Hematopoietic multipotent progenitor cell treated with erythropoietin and hydrocortisone succinate and interleukin-3 and kit ligand, for 8 days (in vitro differentiated cells): Measurements from ENCODE around the gene COG1.

Experiments
- DNase-seq: peaks from one replicate; pipeline ENCODE4 v3.0.0-alpha.2; 2015

Gene COG1

DNA sequence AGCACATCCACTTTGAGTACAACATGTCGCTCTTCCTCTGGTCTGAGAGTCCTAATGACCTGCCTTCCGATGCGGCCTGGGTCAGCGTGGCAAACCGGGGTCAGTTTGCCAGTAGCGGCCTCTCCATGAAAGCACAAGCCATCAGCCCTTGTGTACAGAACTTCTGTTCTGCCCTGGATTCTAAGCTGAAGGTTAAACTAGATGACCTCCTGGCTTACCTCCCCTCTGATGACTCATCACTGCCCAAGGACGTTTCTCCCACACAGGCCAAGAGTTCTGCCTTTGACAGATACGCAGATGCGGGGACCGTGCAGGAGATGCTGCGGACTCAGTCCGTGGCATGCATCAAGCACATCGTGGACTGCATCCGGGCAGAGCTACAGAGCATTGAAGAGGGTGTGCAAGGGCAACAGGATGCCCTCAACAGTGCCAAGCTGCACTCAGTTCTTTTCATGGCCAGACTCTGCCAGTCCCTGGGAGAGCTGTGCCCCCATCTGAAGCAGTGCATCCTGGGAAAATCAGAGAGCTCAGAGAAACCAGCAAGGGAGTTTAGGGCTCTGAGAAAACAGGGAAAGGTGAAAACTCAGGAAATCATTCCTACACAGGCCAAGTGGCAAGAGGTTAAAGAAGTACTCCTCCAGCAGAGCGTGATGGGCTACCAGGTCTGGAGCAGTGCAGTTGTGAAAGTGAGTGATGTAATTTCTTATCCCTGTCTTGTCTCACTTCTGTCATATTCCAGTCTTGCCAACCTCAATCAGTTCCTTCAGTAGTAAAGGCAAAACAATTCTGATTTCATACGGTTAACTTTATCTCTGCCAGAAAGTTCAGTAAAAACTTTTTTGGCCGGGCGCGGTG, 8.6 kb downstream of the COG1 start:
- DNase-seq = no peak

DNA sequence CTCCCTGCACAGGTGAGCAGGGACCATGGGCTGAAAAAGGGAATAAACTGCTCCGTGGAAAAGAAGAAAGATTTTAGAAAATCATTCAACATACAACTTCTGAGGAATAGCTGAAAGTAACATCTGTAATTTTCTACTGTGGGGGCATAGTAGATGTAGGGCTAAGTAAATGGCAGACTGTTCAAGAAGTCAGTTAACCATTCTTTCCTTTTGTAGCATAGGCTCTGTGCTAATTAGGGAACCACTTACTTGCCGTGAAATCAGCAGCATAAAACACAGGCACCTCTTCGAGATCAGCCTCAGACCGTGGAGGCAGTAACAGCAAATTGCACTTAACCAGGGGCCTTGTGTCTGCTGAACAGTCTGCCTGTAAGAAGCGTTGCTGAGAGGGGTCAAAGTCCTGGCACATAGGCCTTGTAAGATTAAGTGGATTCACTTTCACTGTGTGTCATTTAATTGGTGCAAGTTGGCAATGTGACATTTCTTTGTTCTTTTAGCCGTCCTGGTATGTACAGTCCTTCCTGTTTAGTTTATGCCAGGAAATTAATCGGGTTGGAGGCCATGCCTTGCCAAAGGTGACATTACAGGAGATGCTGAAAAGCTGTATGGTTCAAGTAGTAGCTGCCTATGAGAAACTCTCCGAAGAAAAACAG, 10.4 kb downstream of the COG1 start:
- DNase-seq = no peak

DNA sequence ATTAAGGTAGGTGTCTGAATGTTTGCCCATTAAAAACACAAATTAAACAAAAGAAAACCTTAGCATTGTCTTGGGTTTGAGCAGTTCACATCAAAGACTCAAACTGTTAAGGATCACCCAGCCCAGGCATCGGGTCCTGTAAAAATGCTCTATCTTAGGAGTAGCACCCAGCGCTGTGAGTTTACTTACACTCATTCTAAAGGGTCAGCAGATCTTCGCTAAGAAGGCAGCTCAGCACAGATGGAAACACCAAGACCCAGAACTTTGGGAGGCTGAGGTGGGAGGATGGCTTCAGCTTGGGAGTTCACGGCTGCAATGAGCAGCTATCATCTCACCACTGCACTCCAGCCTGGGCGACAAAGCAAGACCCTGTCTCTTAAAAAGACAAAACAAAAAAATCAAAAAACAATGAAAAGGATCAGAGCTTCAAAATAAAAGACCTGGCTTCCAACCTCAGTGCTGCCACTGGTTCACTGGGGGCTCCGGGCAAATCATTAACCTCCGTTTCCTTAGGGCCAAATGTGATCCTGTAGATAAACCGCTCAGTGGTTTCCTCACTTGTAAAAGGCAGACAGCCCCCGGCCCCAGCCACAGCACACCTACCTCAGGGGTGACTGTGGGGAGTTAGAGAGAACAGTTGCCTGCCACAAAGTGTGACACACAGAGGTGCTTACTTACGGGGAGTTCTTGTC, 11.1 kb downstream of the COG1 start:
- DNase-seq = no peak

DNA sequence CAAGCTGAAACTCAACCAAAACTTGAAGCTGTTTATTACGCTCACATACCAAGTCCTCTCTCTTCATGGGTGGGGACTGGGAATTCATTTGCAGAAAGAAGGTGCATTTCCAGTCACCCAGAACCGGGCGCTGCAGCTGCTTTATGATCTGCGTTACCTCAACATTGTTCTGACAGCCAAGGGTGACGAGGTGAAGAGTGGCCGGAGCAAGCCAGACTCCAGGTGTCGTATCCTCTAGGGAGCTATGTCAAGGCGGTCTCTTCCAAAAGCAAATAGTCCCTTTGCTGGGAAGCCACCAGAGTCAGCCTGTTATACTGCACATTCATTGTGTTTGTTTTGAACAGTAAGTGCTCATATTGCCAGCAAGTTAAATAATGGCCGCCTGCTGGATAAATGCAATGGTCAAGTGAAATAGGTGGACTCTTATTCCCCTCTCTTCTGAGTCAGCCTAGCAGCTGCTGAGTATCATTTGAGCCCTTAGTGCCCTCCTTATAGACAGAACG, 12.7 kb downstream of the COG1 start:
- DNase-seq = no peak

DNA sequence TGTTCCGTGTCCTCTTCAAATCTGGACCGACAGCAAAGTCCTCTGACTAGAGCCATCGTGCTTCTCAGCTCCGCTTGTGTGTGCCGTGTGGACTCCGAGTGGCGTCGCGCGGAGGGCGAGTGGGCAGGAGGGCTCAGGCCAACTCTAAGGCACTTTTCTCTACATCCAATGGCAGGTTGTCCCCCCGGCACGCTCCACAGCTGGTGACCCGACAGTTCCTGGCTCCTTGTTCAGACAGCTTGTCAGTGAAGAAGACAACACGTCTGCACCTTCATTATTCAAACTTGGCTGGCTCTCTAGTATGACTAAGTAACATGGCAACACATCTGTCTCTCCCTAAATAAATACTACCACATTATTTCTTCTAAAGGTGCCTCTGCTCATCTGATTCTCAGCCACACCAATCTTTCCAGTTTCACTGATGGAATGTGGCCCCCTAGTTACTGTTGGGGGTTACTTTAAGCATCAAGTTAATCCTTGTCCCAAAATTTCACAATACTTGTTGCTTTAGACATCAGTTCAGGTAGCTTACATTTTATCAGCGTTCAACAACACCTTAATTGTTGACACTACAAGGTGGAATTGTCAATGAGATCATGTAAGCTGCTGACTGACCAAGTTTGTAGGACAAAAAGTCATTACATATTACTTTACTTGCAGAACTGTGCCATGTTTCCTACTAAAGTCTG, 15.4 kb downstream of the COG1 start:
- DNase-seq = no peak

DNA sequence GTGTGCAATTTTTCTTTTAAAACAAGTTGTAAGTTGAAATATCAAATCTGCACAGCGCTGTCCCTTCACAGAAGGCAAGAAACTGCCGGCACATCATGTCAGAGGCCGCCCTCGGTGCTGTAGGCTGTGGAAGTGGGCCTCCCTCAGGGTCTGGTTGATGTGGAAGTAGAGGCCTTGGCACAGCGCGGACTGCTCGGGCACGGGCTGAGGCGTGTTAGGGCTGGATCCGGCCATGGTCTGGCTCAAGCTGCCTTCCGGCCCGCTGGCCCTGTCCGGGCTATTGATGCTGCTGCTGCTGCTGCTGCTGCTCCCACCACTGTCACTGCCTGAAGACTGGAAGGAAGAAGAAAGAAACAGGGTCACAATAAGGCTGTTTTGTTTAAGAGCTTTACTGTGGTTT, 16.6 kb downstream of the COG1 start:
- no peak for DNase-seq

DNA sequence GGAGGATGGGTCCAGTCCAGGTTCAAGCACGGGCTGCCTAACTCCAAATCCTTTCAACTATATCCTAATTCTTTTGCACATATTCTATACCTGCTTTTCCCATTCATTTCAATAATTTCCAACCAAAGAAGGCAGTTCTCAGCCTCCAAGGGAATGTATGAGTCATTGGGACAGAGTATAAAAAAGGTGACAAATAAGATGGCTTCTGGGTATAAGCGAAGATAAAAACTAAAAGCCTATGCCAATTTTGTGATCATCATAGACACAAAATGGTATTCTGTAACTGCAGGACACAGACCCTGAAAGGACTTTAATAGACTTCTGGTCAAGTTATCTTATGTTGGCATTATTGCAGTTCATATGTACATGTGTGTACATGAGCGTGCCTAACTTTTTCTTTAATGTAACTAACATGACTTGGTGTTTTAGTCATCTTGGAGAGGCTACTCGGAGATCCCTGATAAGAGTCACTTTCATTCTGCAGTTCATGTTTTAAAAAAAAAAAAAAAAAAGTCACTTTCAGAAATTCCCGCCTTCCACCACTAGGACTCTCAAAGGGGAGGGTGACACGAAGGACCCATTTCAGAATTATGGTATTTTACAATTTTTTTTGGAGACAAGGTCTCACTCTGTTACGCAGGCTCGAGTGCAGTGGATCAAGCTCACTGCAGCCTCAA, 17.3 kb downstream of the COG1 start:
- peak; percentile 75 for DNase-seq

DNA sequence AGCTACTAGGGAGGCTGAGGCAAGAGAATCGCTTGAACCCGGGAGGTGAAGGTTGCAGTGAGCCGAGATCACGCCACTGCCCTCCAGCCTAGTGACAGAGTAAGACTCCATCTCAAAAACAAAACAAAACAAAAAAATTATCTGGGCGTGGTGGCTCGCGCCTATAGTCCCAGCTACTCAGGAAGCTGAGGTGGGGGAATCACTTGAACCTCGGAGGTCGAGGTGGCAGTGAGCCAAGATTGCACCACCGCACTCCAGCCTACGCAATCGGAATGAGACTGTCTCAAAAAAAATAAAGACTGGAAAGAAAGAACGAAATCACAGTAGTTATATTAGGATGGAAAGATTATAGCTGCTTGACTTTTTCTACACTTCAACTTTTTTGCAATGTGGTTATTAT, 18.9 kb downstream of the COG1 start:
- no peak for DNase-seq

DNA sequence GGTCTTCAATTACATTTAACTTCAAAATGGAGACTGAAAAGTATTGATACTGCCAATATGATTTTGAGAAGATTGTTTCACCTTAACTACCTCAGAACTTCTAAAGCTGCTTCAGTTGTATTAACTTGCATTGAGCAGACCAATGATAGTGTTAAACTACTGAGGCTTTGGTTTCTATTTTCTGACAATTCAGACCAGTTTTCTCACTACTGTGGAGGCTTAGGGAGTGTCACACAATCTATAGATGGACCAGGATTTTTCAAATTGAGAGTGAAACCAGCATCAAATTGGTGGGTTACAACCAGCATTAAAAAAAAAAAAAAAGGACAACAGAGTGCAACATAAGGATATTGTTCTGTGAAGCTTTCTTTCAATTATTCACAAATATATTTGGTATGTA, 21.2 kb downstream of the COG1 start:
- no peak for DNase-seq

DNA sequence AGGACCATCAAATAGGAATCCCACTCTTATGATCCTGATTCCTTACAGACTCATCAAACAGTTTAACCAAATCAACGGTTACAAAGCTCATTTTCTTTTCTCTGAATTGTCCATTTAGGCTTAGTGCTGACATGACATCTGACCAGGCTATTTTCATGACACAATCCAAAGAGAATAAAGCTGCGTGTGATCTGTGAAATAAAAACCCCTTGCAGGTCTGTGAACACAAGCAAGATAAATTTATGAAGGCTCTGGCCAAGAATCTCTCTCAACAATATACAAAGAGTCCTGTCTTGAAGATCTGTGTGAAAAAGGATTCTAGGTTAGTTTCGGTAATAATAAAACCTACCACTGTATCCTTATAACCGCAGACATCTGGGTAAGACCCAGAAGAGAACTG, 22.0 kb downstream of the COG1 start:
- no peak for DNase-seq

DNA sequence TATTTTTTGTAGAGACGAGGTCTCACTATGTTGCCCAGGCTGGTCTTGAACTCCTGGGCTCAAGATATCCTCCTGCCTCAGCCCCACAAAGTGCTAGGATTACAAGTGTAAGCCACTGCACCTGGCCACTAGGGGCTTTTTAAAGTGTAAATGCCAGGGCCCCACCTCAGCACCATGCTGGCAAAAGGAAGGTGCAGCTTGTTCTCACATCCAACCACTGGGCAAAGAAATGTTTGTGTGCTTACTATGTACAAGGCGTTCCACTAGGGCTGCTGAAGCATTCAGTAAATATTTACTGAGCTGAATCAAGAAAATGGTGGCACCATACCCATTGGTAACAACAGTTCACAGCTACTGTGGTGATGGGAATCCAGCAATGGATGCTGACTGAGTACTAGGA, 22.6 kb downstream of the COG1 start:
- no peak for DNase-seq

DNA sequence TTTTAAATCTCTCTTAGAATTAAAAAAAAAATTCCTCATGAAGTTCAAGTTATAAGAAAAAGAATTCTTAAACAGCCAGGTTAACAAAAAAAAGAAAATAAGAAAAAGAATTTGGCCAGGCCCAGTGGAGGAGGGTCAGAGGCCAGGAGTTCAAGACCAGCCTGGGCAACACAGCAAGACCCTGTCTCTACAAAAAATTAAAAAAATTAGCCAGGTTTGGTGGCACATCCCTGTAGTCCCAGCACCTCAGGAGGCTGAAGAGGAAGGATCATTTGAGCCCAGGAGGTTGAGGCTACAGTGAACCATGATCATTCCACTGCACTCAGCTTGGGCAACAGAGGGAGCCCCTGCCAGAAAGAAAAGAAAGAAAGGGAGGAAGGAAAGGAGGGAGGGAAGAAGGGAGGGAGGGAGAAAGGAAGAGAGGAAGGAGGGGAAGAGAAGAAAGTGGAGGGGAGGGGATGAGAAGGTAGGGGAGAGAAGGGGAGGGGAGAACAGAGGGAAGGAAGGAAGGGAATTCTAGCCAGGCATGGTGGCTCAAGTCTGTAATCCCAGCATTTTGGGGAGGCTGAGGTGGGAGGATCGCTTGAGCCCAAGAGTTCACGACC, 30.9 kb downstream of the COG1 start:
- no peak for DNase-seq

DNA sequence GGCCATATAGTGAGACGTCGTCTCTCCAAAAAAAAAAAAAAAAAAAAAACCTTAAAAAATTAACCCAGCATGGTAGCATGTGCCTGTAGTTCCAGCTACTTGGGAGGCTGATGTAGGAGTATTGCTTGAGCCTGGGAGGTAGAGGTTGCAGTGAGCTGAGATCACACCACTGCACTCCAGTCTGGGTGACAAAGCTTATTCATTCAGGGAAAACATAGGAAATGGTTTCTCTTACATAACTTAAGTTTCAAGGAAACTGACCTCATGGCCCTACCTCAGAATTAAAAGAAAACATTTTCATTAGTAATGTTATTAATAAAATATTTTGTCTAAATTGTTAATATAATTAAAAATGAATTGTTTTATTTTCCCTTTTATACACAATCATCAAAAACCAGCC, 31.4 kb downstream of the COG1 start:
- no peak for DNase-seq

DNA sequence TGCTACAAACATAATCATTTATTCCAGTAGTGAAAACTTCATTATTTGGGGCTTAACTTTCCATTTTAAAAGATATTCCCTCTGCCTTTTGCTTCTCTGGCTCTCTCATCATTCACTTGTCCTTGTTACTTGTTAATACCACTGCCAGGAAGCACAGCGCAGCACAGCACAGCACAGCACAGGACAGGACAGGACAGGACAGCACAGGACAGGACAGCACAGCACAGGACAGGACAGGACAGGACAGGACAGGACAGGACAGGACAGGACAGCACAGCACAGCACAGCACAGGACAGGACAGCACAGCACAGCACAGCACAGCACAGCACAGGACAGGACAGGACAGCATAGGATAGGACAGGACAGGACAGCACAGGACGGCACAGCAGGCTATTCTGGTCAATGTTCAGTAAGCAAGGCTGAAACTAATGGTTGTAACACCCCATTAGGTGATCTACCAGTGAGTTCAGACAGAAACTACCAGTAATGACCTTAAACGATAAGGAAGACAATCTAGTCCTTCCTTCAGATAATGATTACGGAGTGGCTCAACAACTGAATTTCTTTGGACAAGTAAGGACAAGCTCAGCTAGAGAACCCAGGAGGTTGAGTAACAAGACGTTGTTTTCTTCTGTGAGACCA, 31.9 kb downstream of the COG1 start:
- DNase-seq = peak; percentile 26

DNA sequence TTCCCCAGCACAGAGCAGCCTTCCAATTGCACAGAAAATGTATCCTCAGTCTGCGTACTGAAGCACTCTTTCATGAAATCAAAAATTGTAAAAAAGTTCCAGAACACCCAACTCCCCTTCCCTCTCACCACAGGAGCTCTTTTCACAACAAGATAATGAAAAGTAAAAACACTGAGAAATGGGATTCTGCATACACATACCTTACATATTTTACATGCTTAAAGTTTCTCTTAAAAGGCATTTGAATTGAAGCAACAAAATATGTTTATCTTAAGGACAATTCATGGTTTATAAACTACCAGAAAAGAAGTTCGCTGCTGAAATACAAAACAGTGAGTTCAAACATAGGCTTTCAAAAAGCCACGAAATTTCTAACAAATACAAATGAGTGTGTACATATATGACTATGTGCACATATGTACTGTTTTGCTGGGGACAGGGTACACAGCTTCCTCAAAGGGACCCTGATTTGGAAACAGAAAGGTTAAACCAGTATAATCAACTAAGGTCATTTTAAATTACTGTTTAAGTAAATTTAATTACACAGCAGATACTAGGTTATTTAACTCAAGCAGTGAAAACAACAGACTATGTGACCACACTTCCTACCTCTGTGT, 33.8 kb downstream of the COG1 start:
- no peak for DNase-seq

DNA sequence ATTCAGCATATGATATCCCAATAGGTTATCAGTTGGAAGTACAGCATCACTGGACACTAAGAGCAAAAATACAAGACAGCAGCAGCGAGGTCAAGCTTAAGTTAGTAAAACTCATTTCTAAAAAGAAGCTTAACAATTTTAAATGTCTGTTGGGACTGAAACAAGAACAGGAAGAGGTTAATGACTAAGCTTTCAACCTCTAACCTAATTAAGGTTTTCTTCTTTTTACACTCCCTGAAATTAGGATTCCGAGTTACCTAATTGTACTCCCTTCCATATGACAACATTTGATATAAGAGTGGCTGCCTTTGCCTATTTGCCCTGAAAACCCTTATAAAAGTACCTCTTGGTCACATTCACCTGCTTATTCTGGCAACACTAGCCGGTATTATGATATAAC, 34.5 kb downstream of the COG1 start:
- no peak for DNase-seq

DNA sequence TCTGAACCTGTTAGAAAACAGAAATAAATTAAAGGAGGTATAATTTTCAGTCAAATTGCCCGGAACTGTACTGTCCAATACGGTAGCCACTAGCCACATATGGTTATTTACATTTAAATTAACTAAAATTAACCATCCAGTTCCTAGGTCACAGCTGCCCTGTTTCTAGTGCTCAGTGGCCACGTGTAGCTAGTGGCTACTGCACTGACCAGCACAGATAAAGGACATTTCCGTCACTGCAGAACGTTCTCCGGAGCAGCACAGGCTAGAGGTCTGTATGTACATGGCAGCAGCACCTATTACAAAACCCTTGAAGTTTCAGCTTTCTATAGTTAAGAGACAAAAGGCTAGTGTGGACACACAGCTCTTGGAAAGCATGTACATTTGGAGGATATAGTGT, 35.1 kb downstream of the COG1 start:
- no peak for DNase-seq

DNA sequence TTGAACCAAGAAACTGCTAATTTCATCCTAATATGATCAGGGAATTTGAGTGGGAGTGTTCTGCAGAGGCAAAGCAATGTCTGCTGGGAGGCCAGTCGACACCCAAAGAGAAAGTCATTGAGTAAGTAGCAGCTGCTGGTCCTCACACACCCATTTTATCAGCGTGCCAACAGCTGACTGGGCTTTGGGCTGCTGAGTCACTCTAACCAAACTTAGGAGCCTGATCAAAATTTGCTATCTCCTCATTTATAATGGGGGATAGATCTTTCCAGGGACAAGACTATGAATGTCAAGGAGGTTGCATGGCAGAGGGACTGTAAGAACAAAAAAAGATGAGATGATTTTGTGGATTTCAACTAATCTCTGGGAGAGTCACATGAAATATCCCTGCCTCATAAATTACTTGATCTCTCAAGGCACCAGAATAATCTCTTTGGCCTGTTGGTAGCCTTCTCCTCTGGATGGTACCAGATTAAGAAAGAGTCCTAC, 35.9 kb downstream of the COG1 start:
- peak; percentile 96 for DNase-seq

DNA sequence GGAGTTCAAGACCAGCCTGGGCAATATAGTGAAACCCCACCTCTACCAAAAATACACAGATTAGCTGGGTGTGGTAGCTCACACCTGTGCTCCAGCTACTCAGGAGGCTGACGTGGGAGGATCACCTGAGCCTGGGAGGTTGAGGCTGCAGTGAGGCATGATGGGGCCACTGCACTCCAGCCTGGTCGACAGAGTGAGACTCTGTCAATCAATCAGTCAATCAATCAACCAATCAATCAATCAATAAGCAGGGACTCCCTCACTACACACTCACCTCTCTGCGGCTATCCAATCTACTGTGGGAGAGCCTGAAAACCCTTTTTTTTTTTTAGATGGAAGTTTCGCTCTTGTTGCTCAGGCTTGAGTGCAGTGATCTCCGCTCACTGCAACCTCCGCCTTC, 37.2 kb downstream of the COG1 start:
- DNase-seq = no peak

DNA sequence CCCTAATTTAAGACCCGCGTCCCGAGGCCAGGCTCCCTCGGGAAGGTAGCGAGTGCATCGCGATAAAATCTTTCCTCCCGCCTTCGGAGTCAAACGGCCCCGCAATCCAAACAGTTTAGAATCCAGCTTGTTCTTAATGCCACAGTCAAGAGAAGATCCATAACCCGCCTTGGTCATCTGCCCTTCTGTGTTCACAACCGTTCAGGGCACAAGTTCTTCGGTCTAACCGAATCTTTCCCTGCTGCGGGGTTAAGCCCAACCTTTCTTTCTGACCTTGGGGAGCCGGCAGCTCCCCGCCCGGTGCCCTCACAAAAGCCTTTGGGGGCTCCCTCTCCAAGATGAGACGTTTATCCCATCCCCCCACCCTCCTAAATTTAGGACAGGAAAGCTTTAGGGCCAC, 38.5 kb downstream of the COG1 start:
- peak; percentile 26 for DNase-seq
